Left ventricle myocardium inferior (tissue), 1 donor: ENCODE measurements around the gene MED9. TPM values are rescaled to one million over a fixed set of nuclear protein-coding genes. Genes with fewer than 3 reads are reported as not detected.

ENCODE experiments used
- DNase-seq: peaks from one replicate; pipeline ENCODE4 v3.0.0-alpha.2; 2020
- H3K27ac ChIP-seq: fragments of 200-600 bp; replicated peaks from 2 replicates; pipeline ENCODE4 v1.8.0; 2021
- H3K27me3 ChIP-seq: fragments of 200-600 bp; 2 replicates; pipeline ENCODE4 v1.8.0; 2021; ENCODE audit warnings: low read depth
- H3K36me3 ChIP-seq: fragments of 200-600 bp; 2 replicates; pipeline ENCODE4 v1.8.0; 2021
- H3K4me1 ChIP-seq: fragments of 200-600 bp; 2 replicates; pipeline ENCODE4 v1.8.0; 2021
- H3K4me3 ChIP-seq: fragments of 200-600 bp; 2 replicates; pipeline ENCODE4 v1.8.0; 2021; ENCODE audit warnings: mild to moderate bottlenecking, moderate library complexity
- H3K9me3 ChIP-seq: fragments of 200-600 bp; replicated peaks from 2 replicates; pipeline ENCODE4 v1.8.0; 2021
- CTCF ChIP-seq: fragments of 200-600 bp; IDR thresholded peaks from 2 replicates; pipeline ENCODE4 v1.8.0; 2021; ENCODE audit warnings: antibody characterized with exemption, mild to moderate bottlenecking, borderline replicate concordance
- intact Hi-C: fragments of 100-400 bp; cut with micrococcal nuclease; formaldehyde crosslinking; loops from one replicate; pipeline ENCODE4 v1.11.0; 2022
- total RNA-seq: library from RNA; stranded (reverse); fragmentation: NEBNext Ultra II Directional; extraction: Animal tissue kit (Norgen Biotek cat#: 25700); gene quantifications from one replicate; pipeline ENCODE4 v1.2.1, GENCODE V29; 2021
- donor health status: DM: no; HTN: yes; CAD: no; lungs with severe emphysema.

The MED9 gene
- total RNA-seq, 1 donor from 2014 or later = 34.1 TPM

GRCh38 chr17:17511881-17512858 lies 35.4 kb downstream of the MED9 start:
- no peak for TF ChIP-seq CTCF
- H3K36me3 ChIP-seq = no peaks in the 10 kb centered on the region
- no peaks in the 10 kb centered on the region for H3K9me3 ChIP-seq
- H3K27ac ChIP-seq = no peak overlapping the region
- peaks cover 7% of the 10 kb centered on the region for H3K4me1 ChIP-seq
- intact Hi-C loops = no loop called here
- DNase-seq = peak; percentile 9
- H3K27me3 ChIP-seq = no peaks in the 10 kb centered on the region
- no peak overlapping the region for H3K4me3 ChIP-seq

GRCh38 chr17:17512866-17513265 lies 36.1 kb downstream of the MED9 start:
- Histone ChIP-seq H3K27ac (no peak overlapping the region), H3K36me3 (no peaks in the 10 kb centered on the region), H3K27me3 (no peaks in the 10 kb centered on the region), H3K9me3 (no peaks in the 10 kb centered on the region), H3K4me1 (peaks cover under 1% of the 10 kb centered on the region), H3K4me3 (no peak overlapping the region)
- DNase-seq = peak; percentile 6
- intact Hi-C loops = no loop called here
- TF ChIP-seq CTCF = no peak

- H3K36me3 ChIP-seq = no peaks in the 10 kb centered on the region
- intact Hi-C loops = no loop called here
- DNase-seq = peak; percentile 9
- H3K9me3 ChIP-seq = no peaks in the 10 kb centered on the region
- no peaks in the 10 kb centered on the region for H3K4me1 ChIP-seq
- H3K4me3 ChIP-seq = no peak overlapping the region
- no peak for TF ChIP-seq CTCF
- H3K27me3 ChIP-seq = no peaks in the 10 kb centered on the region
- H3K27ac ChIP-seq = no peak overlapping the region
Measured at GRCh38 chr17:17513626-17514025, 36.8 kb downstream of the MED9 start.

- TF ChIP-seq CTCF = no peak
- H3K27ac ChIP-seq = no peak overlapping the region
Measured at GRCh38 chr17:17514361-17514992, 37.7 kb downstream of the MED9 start.

GRCh38 chr17:17514993-17515933 lies 38.5 kb downstream of the MED9 start:
- H3K4me3 ChIP-seq = no peak overlapping the region
- intact Hi-C loops = no loop called here
- DNase-seq = no peak
- no peak for TF ChIP-seq CTCF
- no peak overlapping the region for H3K27ac ChIP-seq
- H3K4me1 ChIP-seq = no peaks in the 10 kb centered on the region
- H3K27me3 ChIP-seq = no peaks in the 10 kb centered on the region
- peaks cover under 1% of the 10 kb centered on the region for H3K36me3 ChIP-seq
- H3K9me3 ChIP-seq = no peaks in the 10 kb centered on the region

More at GRCh38 chr17:17514361-17514992, 37.7 kb downstream of the MED9 start:
- H3K4me3 ChIP-seq = no peak overlapping the region
- intact Hi-C loops = no loop called here
- DNase-seq = peak; percentile 1
- no peaks in the 10 kb centered on the region for H3K36me3 ChIP-seq
- no peaks in the 10 kb centered on the region for H3K9me3 ChIP-seq
- H3K27me3 ChIP-seq = no peaks in the 10 kb centered on the region
- H3K4me1 ChIP-seq = no peaks in the 10 kb centered on the region
